ENCODE measurements around the gene ALDH1L1. TPM values are rescaled to one million over a fixed set of nuclear protein-coding genes. Genes with fewer than 3 reads are reported as not detected.

ALDH1L1 gene
- total and polyA plus RNA-seq, 2 of the 13 experiments (the other 11 are each of a cell fraction or from before 2014, with no cell fraction given) = 11.2 to 28.7 TPM

DNA sequence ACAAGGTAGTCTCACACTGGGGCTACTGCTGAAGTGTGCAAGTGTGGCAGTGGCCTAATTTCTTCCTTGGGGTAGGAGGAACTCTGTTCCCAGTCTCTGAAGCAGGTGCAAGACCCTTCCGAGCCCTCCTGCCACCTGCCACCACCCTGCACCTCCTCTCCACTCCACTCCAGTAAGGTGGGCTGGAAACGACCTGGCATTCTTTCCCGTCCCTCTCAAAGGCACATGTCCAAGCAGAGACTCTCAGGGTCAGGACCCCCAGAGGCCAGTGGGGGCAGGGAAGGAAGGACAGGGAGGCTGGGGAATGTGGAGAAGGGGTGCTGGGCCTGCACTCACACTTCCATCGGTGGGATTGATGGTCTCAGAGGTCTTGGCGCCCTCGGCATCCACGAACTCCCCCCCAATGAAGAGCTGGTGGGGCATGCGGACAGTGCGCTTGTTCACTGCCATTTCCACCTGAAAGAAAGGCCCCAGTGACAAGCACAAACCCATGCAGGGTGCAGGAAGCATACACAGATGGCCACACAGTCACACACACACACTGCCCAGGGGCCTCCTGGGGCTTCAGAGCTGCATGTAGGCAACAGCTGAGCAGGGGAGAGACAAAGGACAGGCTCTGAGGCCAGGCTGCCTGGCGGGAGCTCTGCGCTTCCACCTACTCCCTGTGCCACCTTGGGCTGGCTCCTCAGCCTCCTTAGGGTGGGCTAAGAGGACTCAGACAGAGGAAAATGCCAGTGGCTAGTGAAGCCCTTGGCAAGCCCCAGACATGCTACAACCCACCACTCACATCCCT lies 43.8 kb downstream of the ALDH1L1 start:
- Histone ChIP-seq H3K9ac (ENCODE audit: insufficient read depth, low read depth, low read length) (no peak overlapping the region), H3K36me3 (replicated peaks in 1 of 2; ENCODE audit: control insufficient read depth in 1 of 2, insufficient read depth in 2 of 2, low read length in 2 of 2) (0 out of 5 replicates have a peak, but pooled peaks cover 0 to 1% of the 10 kb centered on the region in 2 experiments), H3K27ac (ENCODE audit: extremely low read length, insufficient read depth, low read length) (no peak overlapping the region), H3K79me2 (ENCODE audit: insufficient read depth, low read length) (no peaks in the 10 kb centered on the region), H3K4me2 (ENCODE audit: low read depth, low read length) (no peak overlapping the region), H3K9me3 (ENCODE audit: low read length) (no peaks in the 10 kb centered on the region), H3K27me3 (ENCODE audit: control insufficient read depth in 1 of 2, insufficient read depth in 2 of 2, low read length in 2 of 2) (no peaks in the 10 kb centered on the region), H3K4me3 (replicated peaks in 1 of 3; ENCODE audit: insufficient read depth in 1 of 3, low read depth in 2 of 3, low read length in 3 of 3) (no peak overlapping the region), H3K4me1 (ENCODE audit: insufficient read depth, low read length) (no peaks in the 10 kb centered on the region), H2AFZ (ENCODE audit: low read length) (no peak overlapping the region), H4K20me1 (ENCODE audit: insufficient read depth, low read length) (no peaks in the 10 kb centered on the region)
- DNase-seq (ENCODE audit: low spot score) = no peak
- ATAC-seq = no peak
- CTCF ChIA-PET (ENCODE audit: low intra/inter-chr PET ratio, low total read pairs) = interaction anchor here (4.2 kb wide), 1 partner anchor 77 kb away, joined by 25 read pairs; no protein-coding TSS in a partner anchor
- in situ Hi-C loops (cut with HindIII; ENCODE audit: extremely low pct_ligation_motif_present, low pct_unique_long_range_greater_than_20kb) (loop anchor here (10.0 to 25.0 kb wide), 2 partner anchors 58 to 226 kb away; partner anchors contain the start of gene KLF15), intact Hi-C loops (cut with micrococcal nuclease; ENCODE audit: unreplicated experiment) (no loop called here)
- POLR2A ChIA-PET = no interaction called here
- peak; percentile 41 for TF ChIP-seq RBM22 (optimal IDR thresholded peaks at IDR 0.05; ENCODE audit: low read length)
- TF ChIP-seq, protein P1, sequence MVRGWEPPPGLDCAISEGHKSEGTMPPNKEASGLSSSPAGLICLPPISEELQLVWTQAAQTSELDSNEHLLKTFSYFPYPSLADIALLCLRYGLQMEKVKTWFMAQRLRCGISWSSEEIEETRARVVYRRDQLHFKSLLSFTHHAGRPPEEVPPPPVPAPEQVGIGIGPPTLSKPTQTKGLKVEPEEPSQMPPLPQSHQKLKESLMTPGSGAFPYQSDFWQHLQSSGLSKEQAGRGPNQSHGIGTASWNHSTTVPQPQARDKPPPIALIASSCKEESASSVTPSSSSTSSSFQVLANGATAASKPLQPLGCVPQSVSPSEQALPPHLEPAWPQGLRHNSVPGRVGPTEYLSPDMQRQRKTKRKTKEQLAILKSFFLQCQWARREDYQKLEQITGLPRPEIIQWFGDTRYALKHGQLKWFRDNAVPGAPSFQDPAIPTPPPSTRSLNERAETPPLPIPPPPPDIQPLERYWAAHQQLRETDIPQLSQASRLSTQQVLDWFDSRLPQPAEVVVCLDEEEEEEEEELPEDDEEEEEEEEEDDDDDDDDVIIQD (CRISPR knock-in tag; IDR thresholded peaks at IDR 0.05; ENCODE audit: low read depth) = no peak
- no peak for TF ChIP-seq KDM6A (CRISPR knock-in tag; IDR thresholded peaks at IDR 0.05; ENCODE audit: low read depth)
- BruUV-seq (replicated peaks) = no TSS peak
- no peak for FAIRE-seq
- 78% methylated on average over 4 of the region's 11 CpGs for WGBS (ENCODE audit: low lambda C conversion rate)

DNA sequence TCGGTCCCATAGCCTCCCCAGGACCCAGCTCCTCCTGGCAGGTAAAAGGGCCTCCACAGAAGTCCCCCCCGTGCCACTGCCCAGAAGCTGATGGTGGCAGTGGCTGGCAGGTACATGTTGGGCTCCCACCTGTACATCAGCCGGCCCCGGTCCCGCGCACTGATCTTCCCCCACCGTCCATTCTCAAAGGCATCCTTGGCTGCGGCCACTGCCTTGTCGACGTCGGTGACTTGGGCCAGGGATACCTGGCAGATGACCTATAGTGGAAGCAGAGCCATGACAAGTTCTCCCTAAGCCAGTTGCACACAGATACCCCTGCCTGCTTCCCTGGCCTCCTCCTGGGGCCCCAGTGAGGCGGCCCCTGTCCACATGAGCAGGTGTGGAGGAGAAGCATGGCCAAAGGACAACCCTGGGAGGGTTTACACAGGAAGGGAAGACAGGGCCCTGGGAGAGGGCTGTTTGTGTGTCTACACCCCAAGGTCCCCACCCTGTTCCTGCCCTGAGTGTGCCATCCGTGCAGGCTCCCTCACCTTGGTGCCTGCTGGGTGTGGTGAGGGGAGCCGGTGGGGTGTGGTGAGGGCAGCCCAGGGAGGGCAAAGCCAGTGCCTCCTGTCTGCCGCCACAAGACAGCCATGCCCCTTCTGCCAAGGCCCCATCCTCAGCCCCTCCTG lies 44.8 kb downstream of the ALDH1L1 start:
- no peak overlapping the region for H3K4me3 ChIP-seq (replicated peaks in 1 of 3; ENCODE audit: insufficient read depth in 1 of 3, low read depth in 2 of 3, low read length in 3 of 3)
- no peaks in the 10 kb centered on the region for H3K79me2 ChIP-seq (ENCODE audit: insufficient read depth, low read length)
- H4K20me1 ChIP-seq (ENCODE audit: insufficient read depth, low read length) = no peaks in the 10 kb centered on the region
- ChIA-PET CTCF (ENCODE audit: low intra/inter-chr PET ratio, low total read pairs) (interaction anchor here (3.6 to 4.2 kb wide), 2 partner anchors 62 to 78 kb away, joined by 25 to 27 read pairs; no protein-coding TSS in a partner anchor), POLR2A (no interaction called here)
- WGBS (ENCODE audit: low lambda C conversion rate) = 83% methylated on average over 4 of the region's 15 CpGs
- no peaks in the 10 kb centered on the region for H3K4me1 ChIP-seq (ENCODE audit: insufficient read depth, low read length)
- BruUV-seq (replicated peaks) = no TSS peak
- no peak overlapping the region for H2AFZ ChIP-seq (ENCODE audit: low read length)
- no peak overlapping the region for H3K4me2 ChIP-seq (ENCODE audit: low read depth, low read length)
- H3K9me3 ChIP-seq (ENCODE audit: low read length) = no peaks in the 10 kb centered on the region
- FAIRE-seq = no peak
- 0 out of 5 replicates have a peak, but pooled peaks cover 0 to 1% of the 10 kb centered on the region in 2 experiments for H3K36me3 ChIP-seq (replicated peaks in 1 of 2; ENCODE audit: control insufficient read depth in 1 of 2, insufficient read depth in 2 of 2, low read length in 2 of 2)
- DNase-seq (ENCODE audit: low spot score) = no peak
- H3K27me3 ChIP-seq (ENCODE audit: control insufficient read depth in 1 of 2, insufficient read depth in 2 of 2, low read length in 2 of 2) = no peaks in the 10 kb centered on the region
- no peak for ATAC-seq
- no peak overlapping the region for H3K27ac ChIP-seq (ENCODE audit: extremely low read length, insufficient read depth, low read length)
- intact Hi-C loops (cut with micrococcal nuclease; ENCODE audit: unreplicated experiment) (no loop called here), in situ Hi-C loops (cut with HindIII; ENCODE audit: extremely low pct_ligation_motif_present, low pct_unique_long_range_greater_than_20kb) (loop anchor here (10.0 to 25.0 kb wide), 2 partner anchors 59 to 227 kb away; partner anchors contain the start of gene KLF15)
- TF ChIP-seq ELF1 (CRISPR knock-in tag; IDR thresholded peaks at IDR 0.05) (no peak), ZC3H13 (CRISPR knock-in tag; IDR thresholded peaks at IDR 0.05) (no peak), ATRX (CRISPR knock-in tag; IDR thresholded peaks at IDR 0.05; ENCODE audit: borderline replicate concordance) (no peak), ZBTB20 (CRISPR knock-in tag; IDR thresholded peaks at IDR 0.05; ENCODE audit: borderline replicate concordance, low read depth) (no peak), NFKBIZ (CRISPR knock-in tag; IDR thresholded peaks at IDR 0.05) (no peak), HIVEP1 (CRISPR knock-in tag; IDR thresholded peaks at IDR 0.05) (no peak), POLR2AphosphoS5 (IDR thresholded peaks at IDR 0.05; ENCODE audit: low read depth, low read length) (no peak), ARID2 (CRISPR knock-in tag; IDR thresholded peaks at IDR 0.05; ENCODE audit: borderline replicate concordance) (no peak), ZNF850 (CRISPR knock-in tag; conservative IDR thresholded peaks at IDR 0.05) (no peak), RAD51 (IDR thresholded peaks at IDR 0.05; ENCODE audit: borderline replicate concordance) (no peak)
- no peak overlapping the region for H3K9ac ChIP-seq (ENCODE audit: insufficient read depth, low read depth, low read length)

Data from HepG2 (cell line).